CD4-positive, alpha-beta T cell treated with Interleukin-15 for 4 hours (primary cell): ENCODE measurements around the gene DUSP2.

Experiments
- DNase-seq: peaks from one replicate; pipeline ENCODE4 v3.0.0-alpha.2; 2020; ENCODE audit warnings: low spot score

DUSP2 gene

GRCh38 chr2:96113951-96114350 is 31.3 kb downstream of the DUSP2 start:
- no peak for DNase-seq

GRCh38 chr2:96113367-96113677 is 31.9 kb downstream of the DUSP2 start:
- no peak for DNase-seq

GRCh38 chr2:96112501-96113366 is 32.5 kb downstream of the DUSP2 start:
- no peak for DNase-seq

- no peak for DNase-seq
These were observed 33.3 kb downstream of the DUSP2 start for GRCh38 chr2:96111823-96112500.

- no peak for DNase-seq
These were observed 34.0 kb downstream of the DUSP2 start for GRCh38 chr2:96111257-96111640.

- DNase-seq: no peak
These were observed 34.5 kb downstream of the DUSP2 start for GRCh38 chr2:96110621-96111256.

- no peak for DNase-seq
These were observed 35.2 kb downstream of the DUSP2 start for GRCh38 chr2:96109931-96110511.

- DNase-seq: no peak
These were observed 35.9 kb downstream of the DUSP2 start for GRCh38 chr2:96109361-96109680.

GRCh38 chr2:96108541-96109360 is 36.5 kb downstream of the DUSP2 start:
- DNase-seq: no peak

- no peak for DNase-seq
These were observed 37.1 kb downstream of the DUSP2 start for GRCh38 chr2:96108151-96108540.

- no peak for DNase-seq
These were observed 37.6 kb downstream of the DUSP2 start for GRCh38 chr2:96107708-96108065.

GRCh38 chr2:96106991-96107707 is 38.1 kb downstream of the DUSP2 start:
- DNase-seq: no peak

- DNase-seq: no peak
These were observed 39.1 kb downstream of the DUSP2 start for GRCh38 chr2:96105994-96106715.

- DNase-seq: no peak
These were observed 39.9 kb downstream of the DUSP2 start for GRCh38 chr2:96105152-96105915.

GRCh38 chr2:96104487-96104861 is 40.8 kb downstream of the DUSP2 start:
- no peak for DNase-seq

GRCh38 chr2:96103761-96104486 is 41.3 kb downstream of the DUSP2 start:
- no peak for DNase-seq

- DNase-seq: no peak
These were observed 42.0 kb downstream of the DUSP2 start for GRCh38 chr2:96103187-96103601.

GRCh38 chr2:96102596-96103186 is 42.5 kb downstream of the DUSP2 start:
- no peak for DNase-seq

GRCh38 chr2:96100893-96101304 is 44.3 kb downstream of the DUSP2 start:
- DNase-seq: no peak
